ENCODE data around the gene FAM50A. TPM values are rescaled to one million over a fixed set of nuclear protein-coding genes. Genes with fewer than 3 reads are reported as not detected.

FAM50A gene
- polyA plus RNA-seq, 1 donor from 2014 or later: 31.3 TPM

GRCh38 chrX:154441564-154441963 lies 2.4 kb upstream of the FAM50A start:
- Mint-ChIP-seq H3K4me3 (peak overlapping the region in 1 of 4 donors; percentile 20), H3K9me3 (no peaks in the 10 kb centered on the region), H3K4me1 (peaks cover 0 to 4% (median 2%) of the 10 kb centered on the region in 3 donors), H3K27me3 (no peaks in the 10 kb centered on the region), H3K36me3 (no peaks in the 10 kb centered on the region), H3K27ac (peak overlapping the region in 1 of 3 donors; percentile 84)

- Mint-ChIP-seq H3K36me3 (no peaks in the 10 kb centered on the region), H3K27ac (peak overlapping the region in 1 of 3 donors; percentile 84), H3K27me3 (no peaks in the 10 kb centered on the region), H3K4me1 (peaks cover 0 to 4% (median 2%) of the 10 kb centered on the region in 3 donors), H3K4me3 (peak overlapping the region in 1 of 4 donors; percentile 20), H3K9me3 (no peaks in the 10 kb centered on the region)
Observed at GRCh38 chrX:154441984-154442707, 1.8 kb upstream of the FAM50A start.

GRCh38 chrX:154443479-154443910 lies 446 bp upstream of the FAM50A start:
- H3K36me3 Mint-ChIP-seq: no peaks in the 10 kb centered on the region
- peaks cover 0 to 2% (median 0%) of the 10 kb centered on the region in 3 donors for H3K4me1 Mint-ChIP-seq
- H3K9me3 Mint-ChIP-seq: no peaks in the 10 kb centered on the region
- peak overlapping the region; percentile 40 to 93 (median 93) for H3K27ac Mint-ChIP-seq
- peak overlapping the region; percentile 52 to 85 (median 79) for H3K4me3 Mint-ChIP-seq
- no peaks in the 10 kb centered on the region for H3K27me3 Mint-ChIP-seq

- Mint-ChIP-seq H3K27ac (peak overlapping the region in 1 of 3 donors; percentile 46), H3K27me3 (no peaks in the 10 kb centered on the region), H3K4me3 (peak overlapping the region; percentile 17 to 80 (median 46)), H3K36me3 (no peaks in the 10 kb centered on the region), H3K4me1 (peaks cover 0 to 2% (median 0%) of the 10 kb centered on the region in 3 donors), H3K9me3 (no peaks in the 10 kb centered on the region)
Observed at GRCh38 chrX:154444755-154445246, 860 bp downstream of the FAM50A start.

- Mint-ChIP-seq H3K4me3 (peak overlapping the region in 3 of 4 donors; percentile 30 to 63 (median 39)), H3K27me3 (no peaks in the 10 kb centered on the region), H3K4me1 (peaks cover 0 to 2% (median 0%) of the 10 kb centered on the region in 3 donors), H3K36me3 (no peaks in the 10 kb centered on the region), H3K9me3 (no peaks in the 10 kb centered on the region), H3K27ac (no peak overlapping the region)
Observed at GRCh38 chrX:154445776-154446175, 1.8 kb downstream of the FAM50A start.

- Mint-ChIP-seq H3K36me3 (no peaks in the 10 kb centered on the region), H3K27me3 (no peaks in the 10 kb centered on the region), H3K9me3 (no peaks in the 10 kb centered on the region), H3K4me1 (peaks cover 0 to 2% (median 0%) of the 10 kb centered on the region in 3 donors), H3K4me3 (peak overlapping the region in 1 of 4 donors; percentile 39), H3K27ac (peak overlapping the region in 1 of 3 donors; percentile 25)
Observed at GRCh38 chrX:154446430-154446829, 2.5 kb downstream of the FAM50A start.

- H3K4me3 Mint-ChIP-seq: no peak overlapping the region
- no peak overlapping the region for H3K27ac Mint-ChIP-seq
- H3K9me3 Mint-ChIP-seq: no peaks in the 10 kb centered on the region
- H3K36me3 Mint-ChIP-seq: peaks cover 3% of the 10 kb centered on the region
- peaks cover 3% of the 10 kb centered on the region for H3K27me3 Mint-ChIP-seq
- peaks cover 0 to 2% (median 0%) of the 10 kb centered on the region in 3 donors for H3K4me1 Mint-ChIP-seq
Observed at GRCh38 chrX:154448484-154448883, 4.5 kb downstream of the FAM50A start.

GRCh38 chrX:154449618-154450017 lies 5.7 kb downstream of the FAM50A start:
- H3K4me3 Mint-ChIP-seq: no peak overlapping the region
- H3K4me1 Mint-ChIP-seq: no peaks in the 10 kb centered on the region
- no peak overlapping the region for H3K27ac Mint-ChIP-seq
- H3K27me3 Mint-ChIP-seq: peaks cover 3% of the 10 kb centered on the region
- no peaks in the 10 kb centered on the region for H3K9me3 Mint-ChIP-seq
- H3K36me3 Mint-ChIP-seq: peaks cover 3% of the 10 kb centered on the region

- Mint-ChIP-seq H3K4me1 (no peaks in the 10 kb centered on the region), H3K27ac (no peak overlapping the region), H3K9me3 (no peaks in the 10 kb centered on the region), H3K4me3 (no peak overlapping the region), H3K36me3 (peaks cover 3% of the 10 kb centered on the region), H3K27me3 (peaks cover 3% of the 10 kb centered on the region)
Observed at GRCh38 chrX:154450312-154450711, 6.4 kb downstream of the FAM50A start.

GRCh38 chrX:154452823-154453222 lies 8.9 kb downstream of the FAM50A start:
- peaks cover 3% of the 10 kb centered on the region for H3K27me3 Mint-ChIP-seq
- H3K27ac Mint-ChIP-seq: no peak overlapping the region
- peaks cover 6% of the 10 kb centered on the region for H3K36me3 Mint-ChIP-seq

GRCh38 chrX:154457491-154458115 lies 13.7 kb downstream of the FAM50A start:
- H3K4me1 Mint-ChIP-seq: peaks cover 0 to 7% (median 6%) of the 10 kb centered on the region in 3 donors
- peaks cover 3% of the 10 kb centered on the region for H3K27me3 Mint-ChIP-seq
- peak overlapping the region in 2 of 3 donors; percentile 77 to 95 for H3K27ac Mint-ChIP-seq
- peaks cover 4% of the 10 kb centered on the region for H3K36me3 Mint-ChIP-seq
- H3K9me3 Mint-ChIP-seq: no peaks in the 10 kb centered on the region
- H3K4me3 Mint-ChIP-seq: peak overlapping the region; percentile 91 to 97 (median 94)

More at GRCh38 chrX:154452823-154453222, 8.9 kb downstream of the FAM50A start:
- Mint-ChIP-seq H3K9me3 (no peaks in the 10 kb centered on the region), H3K4me1 (peaks cover 0 to 3% (median 3%) of the 10 kb centered on the region in 3 donors), H3K4me3 (no peak overlapping the region)

- Mint-ChIP-seq H3K9me3 (no peaks in the 10 kb centered on the region), H3K36me3 (peaks cover 3% of the 10 kb centered on the region), H3K27me3 (peaks cover under 1% of the 10 kb centered on the region), H3K27ac (peak within 1 kb of the TSS in 2 of 3 donors; percentile 77 to 95), H3K4me1 (peaks cover 0 to 8% (median 6%) of the 10 kb centered on the region in 3 donors), H3K4me3 (peak within 1 kb of the TSS; percentile 91 to 97 (median 94))
Observed at GRCh38 chrX:154458116-154458953, 14.4 kb downstream of the FAM50A start, which contains the start of gene PLXNA3. PLXNA3 (plus strand) TSS chrX:154458281; CDS start chrX:154460184, 1,903 bp downstream.

- Mint-ChIP-seq H3K36me3 (peaks cover 3% of the 10 kb centered on the region), H3K4me3 (peak overlapping the region; percentile 74 to 91 (median 86)), H3K9me3 (no peaks in the 10 kb centered on the region), H3K27ac (peak overlapping the region in 2 of 3 donors; percentile 73 to 77), H3K27me3 (no peaks in the 10 kb centered on the region), H3K4me1 (peaks cover 0 to 8% (median 6%) of the 10 kb centered on the region in 3 donors)
Observed at GRCh38 chrX:154458954-154459778, 15.2 kb downstream of the FAM50A start.

- Mint-ChIP-seq H3K4me3 (peak overlapping the region in 3 of 4 donors; percentile 49 to 91 (median 74)), H3K36me3 (peaks cover 3% of the 10 kb centered on the region), H3K27ac (no peak overlapping the region), H3K9me3 (no peaks in the 10 kb centered on the region), H3K27me3 (no peaks in the 10 kb centered on the region), H3K4me1 (peaks cover 0 to 8% (median 6%) of the 10 kb centered on the region in 3 donors)
Observed at GRCh38 chrX:154459832-154460231, 15.9 kb downstream of the FAM50A start.
